ENCODE results near the gene BACH2. TPM values are rescaled to one million over a fixed set of nuclear protein-coding genes. Genes with fewer than 3 reads are reported as not detected.

Gene BACH2
- total and polyA plus RNA-seq, 10 of the 15 experiments (the other 5 are each of a cell fraction or from before 2014, with no cell fraction given), result 0.03 to 0.28 (median 0.04) TPM; not detected in 3

- TF ChIP-seq IRF3 (IDR thresholded peaks at IDR 0.05) (no peak), CHD4 (IDR thresholded peaks at IDR 0.05) (no peak), SUZ12 (IDR thresholded peaks at IDR 0.05; ENCODE audit: unreplicated experiment) (no peak), POU2F2 (IDR thresholded peaks at IDR 0.05; ENCODE audit: borderline replicate concordance, low read depth, low read length) (no peak), GATAD2B (conservative IDR thresholded peaks at IDR 0.05; ENCODE audit: low read depth) (no peak), IKZF1 (conservative IDR thresholded peaks at IDR 0.05) (no peak), SMAD5 (IDR thresholded peaks at IDR 0.05; ENCODE audit: low read depth) (no peak), EED (IDR thresholded peaks at IDR 0.05; ENCODE audit: low read depth) (no peak), CBX5 (IDR thresholded peaks at IDR 0.05; ENCODE audit: low read depth) (no peak), CBFB (IDR thresholded peaks at IDR 0.05; ENCODE audit: low read depth) (no peak), MAX (IDR thresholded peaks at IDR 0.05; ENCODE audit: low read depth, low read length) (no peak), KLF5 (IDR thresholded peaks at IDR 0.05; ENCODE audit: partially characterized antibody) (no peak), NFIC (IDR thresholded peaks at IDR 0.05; ENCODE audit: low read depth, low read length) (no peak), KAT2A (conservative IDR thresholded peaks at IDR 0.05; ENCODE audit: control insufficient read depth, low read depth, low read length) (no peak), MXI1 (IDR thresholded peaks at IDR 0.05; ENCODE audit: low read depth, low read length) (no peak), NFYA (IDR thresholded peaks at IDR 0.05; ENCODE audit: borderline replicate concordance, low read depth, low read length) (no peak), ZBED1 (IDR thresholded peaks at IDR 0.05; ENCODE audit: borderline replicate concordance) (no peak)
- TF ChIP-seq, protein P1, sequence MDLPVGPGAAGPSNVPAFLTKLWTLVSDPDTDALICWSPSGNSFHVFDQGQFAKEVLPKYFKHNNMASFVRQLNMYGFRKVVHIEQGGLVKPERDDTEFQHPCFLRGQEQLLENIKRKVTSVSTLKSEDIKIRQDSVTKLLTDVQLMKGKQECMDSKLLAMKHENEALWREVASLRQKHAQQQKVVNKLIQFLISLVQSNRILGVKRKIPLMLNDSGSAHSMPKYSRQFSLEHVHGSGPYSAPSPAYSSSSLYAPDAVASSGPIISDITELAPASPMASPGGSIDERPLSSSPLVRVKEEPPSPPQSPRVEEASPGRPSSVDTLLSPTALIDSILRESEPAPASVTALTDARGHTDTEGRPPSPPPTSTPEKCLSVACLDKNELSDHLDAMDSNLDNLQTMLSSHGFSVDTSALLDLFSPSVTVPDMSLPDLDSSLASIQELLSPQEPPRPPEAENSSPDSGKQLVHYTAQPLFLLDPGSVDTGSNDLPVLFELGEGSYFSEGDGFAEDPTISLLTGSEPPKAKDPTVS (IDR thresholded peaks at IDR 0.05; ENCODE audit: low read depth, low read length), result no peak
- TF ChIP-seq, protein P2, sequence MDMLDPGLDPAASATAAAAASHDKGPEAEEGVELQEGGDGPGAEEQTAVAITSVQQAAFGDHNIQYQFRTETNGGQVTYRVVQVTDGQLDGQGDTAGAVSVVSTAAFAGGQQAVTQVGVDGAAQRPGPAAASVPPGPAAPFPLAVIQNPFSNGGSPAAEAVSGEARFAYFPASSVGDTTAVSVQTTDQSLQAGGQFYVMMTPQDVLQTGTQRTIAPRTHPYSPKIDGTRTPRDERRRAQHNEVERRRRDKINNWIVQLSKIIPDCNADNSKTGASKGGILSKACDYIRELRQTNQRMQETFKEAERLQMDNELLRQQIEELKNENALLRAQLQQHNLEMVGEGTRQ (IDR thresholded peaks at IDR 0.05; ENCODE audit: borderline replicate concordance, low read depth, low read length), result no peak
- TF ChIP-seq, protein P3, sequence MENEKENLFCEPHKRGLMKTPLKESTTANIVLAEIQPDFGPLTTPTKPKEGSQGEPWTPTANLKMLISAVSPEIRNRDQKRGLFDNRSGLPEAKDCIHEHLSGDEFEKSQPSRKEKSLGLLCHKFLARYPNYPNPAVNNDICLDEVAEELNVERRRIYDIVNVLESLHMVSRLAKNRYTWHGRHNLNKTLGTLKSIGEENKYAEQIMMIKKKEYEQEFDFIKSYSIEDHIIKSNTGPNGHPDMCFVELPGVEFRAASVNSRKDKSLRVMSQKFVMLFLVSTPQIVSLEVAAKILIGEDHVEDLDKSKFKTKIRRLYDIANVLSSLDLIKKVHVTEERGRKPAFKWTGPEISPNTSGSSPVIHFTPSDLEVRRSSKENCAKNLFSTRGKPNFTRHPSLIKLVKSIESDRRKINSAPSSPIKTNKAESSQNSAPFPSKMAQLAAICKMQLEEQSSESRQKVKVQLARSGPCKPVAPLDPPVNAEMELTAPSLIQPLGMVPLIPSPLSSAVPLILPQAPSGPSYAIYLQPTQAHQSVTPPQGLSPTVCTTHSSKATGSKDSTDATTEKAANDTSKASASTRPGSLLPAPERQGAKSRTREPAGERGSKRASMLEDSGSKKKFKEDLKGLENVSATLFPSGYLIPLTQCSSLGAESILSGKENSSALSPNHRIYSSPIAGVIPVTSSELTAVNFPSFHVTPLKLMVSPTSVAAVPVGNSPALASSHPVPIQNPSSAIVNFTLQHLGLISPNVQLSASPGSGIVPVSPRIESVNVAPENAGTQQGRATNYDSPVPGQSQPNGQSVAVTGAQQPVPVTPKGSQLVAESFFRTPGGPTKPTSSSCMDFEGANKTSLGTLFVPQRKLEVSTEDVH (IDR thresholded peaks at IDR 0.05; ENCODE audit: low read depth, partially characterized antibody), result no peak
- Histone ChIP-seq H3K79me2 (ENCODE audit: control insufficient read depth, insufficient read depth, low read length) (no peaks in the 10 kb centered on the region), H3K9me3 (replicated peaks; ENCODE audit: control insufficient read depth, insufficient read depth, low read length) (no peaks in the 10 kb centered on the region; the same call in 1 of the 3 replicates), H3K36me3 (ENCODE audit: control insufficient read depth in 2 of 2, insufficient read depth in 2 of 2, low read length in 1 of 2) (no peaks in the 10 kb centered on the region), H3K4me3 (no peak overlapping the region), H2AFZ (ENCODE audit: control insufficient read depth, low read depth, low read length) (no peak overlapping the region), H3K27ac (ENCODE audit: control insufficient read depth, insufficient read depth) (no peak overlapping the region), H3K4me1 (ENCODE audit: control insufficient read depth, insufficient read depth, low read length) (no peaks in the 10 kb centered on the region), H3K4me2 (ENCODE audit: control insufficient read depth, insufficient read depth) (no peak overlapping the region), H3K27me3 (replicated peaks in 1 of 2; ENCODE audit: control insufficient read depth in 2 of 2, insufficient read depth in 2 of 2, low read length in 1 of 2) (no peaks in the 10 kb centered on the region; a peak in 2 of 4 replicates), H4K20me1 (ENCODE audit: control insufficient read depth, insufficient read depth) (no peaks in the 10 kb centered on the region), H3K9ac (ENCODE audit: control insufficient read depth, insufficient read depth, low read length) (no peak overlapping the region)
- intact Hi-C loops (cut with micrococcal nuclease; ENCODE audit: unreplicated experiment), result no loop called here
- POLR2A ChIA-PET, result no interaction called here
- BruUV-seq (replicated peaks), result no TSS peak
- FAIRE-seq, result no peak
- CTCF ChIA-PET, result no interaction called here
- in situ Hi-C loops (cut with MboI), result no loop called here
- SMC1A ChIA-PET (ENCODE audit: uncharacterized antibody, unreplicated experiment), result interaction anchor here (1.4 kb wide), 1 partner anchor 19 kb away, joined by 4 read pairs; no protein-coding TSS in a partner anchor
- DNase-seq (ENCODE audit: low read depth, low spot score), result no peak
- RAD21 ChIA-PET (ENCODE audit: unreplicated experiment), result no interaction called here
- 57% methylated on average over 6 of the region's 6 CpGs for WGBS (ENCODE audit: insufficient coverage, insufficient replicate concordance, low lambda C conversion rate, missing lambda C conversion rate)
- no peak for ATAC-seq
Measured at GRCh38 chr6:89921197-89921596, 375.4 kb downstream of the BACH2 start.
